ENCODE measurements around the gene ACOXL. TPM values are rescaled to one million over a fixed set of nuclear protein-coding genes. Genes with fewer than 3 reads are reported as not detected.

ACOXL gene
- polyA plus RNA-seq, 6 donors from 2014 or later: not detected

- H3K4me1 Mint-ChIP-seq: peaks cover 2 to 8% (median 6%) of the 10 kb centered on the region in 3 donors
- H3K36me3 Mint-ChIP-seq: no peaks in the 10 kb centered on the region
- no peak overlapping the region for H3K4me3 Mint-ChIP-seq
- DNase-seq (no peak), ATAC-seq (ENCODE audit: low read depth in 2 of 2) (no peak)
- H3K27ac Mint-ChIP-seq: no peak overlapping the region
- H3K9me3 Mint-ChIP-seq: no peaks in the 10 kb centered on the region
- H3K27me3 Mint-ChIP-seq: peaks cover 27 to 36% (median 36%) of the 10 kb centered on the region in 3 donors
These were observed 81.5 kb downstream of the ACOXL start for GRCh38 chr2:110813896-110814295.

GRCh38 chr2:110815938-110816337 lies 83.6 kb downstream of the ACOXL start:
- ATAC-seq (ENCODE audit: low read depth in 2 of 2): no peak
- Mint-ChIP-seq H3K27ac (no peak overlapping the region), H3K36me3 (no peaks in the 10 kb centered on the region), H3K27me3 (peaks cover 18 to 29% (median 23%) of the 10 kb centered on the region in 3 donors), H3K4me1 (peaks cover 20 to 24% (median 22%) of the 10 kb centered on the region in 3 donors), H3K9me3 (no peaks in the 10 kb centered on the region), H3K4me3 (no peak overlapping the region)
- no peak for DNase-seq

DNA sequence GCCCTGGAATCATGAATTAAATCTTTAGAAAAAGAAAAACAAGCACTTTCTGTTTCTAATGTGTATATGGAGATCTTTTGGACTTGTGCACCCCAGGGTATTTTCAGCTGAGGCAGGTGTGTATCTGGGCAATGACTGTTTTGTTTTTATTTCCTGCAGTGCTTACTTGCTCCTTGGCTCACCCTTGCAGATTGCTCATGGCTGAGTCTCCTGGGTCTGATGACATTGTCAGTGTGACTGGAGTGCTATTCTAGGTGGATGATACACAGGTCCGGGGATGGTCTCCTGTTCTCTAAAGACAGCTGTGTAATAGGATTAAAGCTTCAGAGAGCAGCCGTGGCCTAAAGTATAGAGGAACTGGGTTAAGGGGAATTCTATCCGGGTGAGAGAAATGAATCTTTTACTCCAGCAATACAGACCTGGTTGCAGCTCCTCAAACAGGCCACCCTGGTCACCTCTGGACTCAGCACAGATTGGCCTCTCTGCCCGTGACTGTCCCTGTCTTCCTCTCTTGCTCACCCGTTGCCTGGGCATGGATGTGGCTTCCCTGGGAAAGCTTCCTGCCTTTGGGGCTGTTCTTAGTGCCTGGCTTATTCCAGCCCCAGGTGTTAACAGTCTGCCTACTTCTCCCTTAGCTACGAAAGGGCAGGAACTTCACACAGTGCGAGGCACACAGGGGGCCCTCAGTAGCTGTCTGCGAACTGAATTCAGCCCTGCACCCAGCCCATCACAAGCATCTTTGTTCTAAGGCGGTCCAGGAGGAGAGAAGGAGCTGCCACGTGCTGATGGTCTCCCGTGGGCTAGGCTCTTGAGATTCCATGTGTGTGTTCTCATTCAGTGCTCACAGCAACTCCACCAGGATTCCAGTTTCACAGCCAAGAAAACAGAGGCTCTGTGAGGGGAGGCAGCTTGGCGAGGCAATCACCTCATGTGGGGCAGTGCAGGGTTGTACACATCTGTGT lies 84.3 kb downstream of the ACOXL start:
- H3K27ac Mint-ChIP-seq: peak overlapping the region in 1 of 6 donors; percentile 10

DNA sequence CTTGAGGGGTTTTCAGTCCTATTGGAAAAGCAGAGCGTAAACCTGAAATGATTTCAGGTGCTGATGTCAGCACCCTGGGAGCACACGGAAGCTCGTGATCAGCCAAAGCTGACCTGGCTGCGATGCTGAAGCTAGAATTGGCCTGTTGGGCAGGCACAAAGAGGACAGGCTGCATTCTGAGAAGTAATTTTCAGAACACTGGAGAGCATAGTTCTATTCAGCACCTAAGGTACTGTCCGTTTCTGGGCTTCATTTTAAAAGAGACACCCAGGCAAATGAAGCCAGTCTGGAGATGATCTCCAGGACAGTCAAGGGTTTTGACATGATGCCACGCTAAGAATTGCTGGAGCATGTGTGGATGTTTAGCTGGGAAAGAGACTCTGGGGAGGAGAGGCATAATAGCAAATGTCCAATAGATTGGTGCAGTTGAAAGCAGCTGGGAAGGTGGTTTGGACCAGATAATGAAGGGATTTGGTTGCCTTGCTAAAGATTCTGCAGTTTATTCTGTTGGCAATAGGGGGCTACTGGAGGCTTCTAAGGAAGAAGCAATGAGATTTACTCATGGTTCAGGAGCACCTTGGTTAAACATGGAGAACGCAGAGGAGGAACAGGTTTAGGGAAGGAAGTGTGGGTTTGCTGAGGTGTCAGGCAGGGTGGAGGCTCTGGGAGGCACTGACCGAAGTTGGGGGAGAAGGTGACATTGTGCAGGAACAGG lies 86.6 kb downstream of the ACOXL start:
- Mint-ChIP-seq H3K4me3 (no peak overlapping the region), H3K36me3 (no peaks in the 10 kb centered on the region), H3K27ac (peak overlapping the region in 3 of 6 donors; percentile 12 to 25 (median 16)), H3K9me3 (peaks cover 0 to 12% (median 4%) of the 10 kb centered on the region in 7 donors), H3K4me1 (peaks cover 17 to 22% (median 19%) of the 10 kb centered on the region in 3 donors), H3K27me3 (peaks cover 10 to 18% (median 14%) of the 10 kb centered on the region in 3 donors)
- DNase-seq (no peak), ATAC-seq (ENCODE audit: low read depth in 2 of 2) (no peak)

More for the DNA sequence above, 84.3 kb downstream of the ACOXL start:
- Mint-ChIP-seq H3K9me3 (no peaks in the 10 kb centered on the region), H3K27me3 (peaks cover 11 to 22% (median 18%) of the 10 kb centered on the region in 3 donors), H3K4me3 (no peak overlapping the region), H3K36me3 (no peaks in the 10 kb centered on the region), H3K4me1 (peaks cover 21 to 23% (median 22%) of the 10 kb centered on the region in 3 donors)
- DNase-seq (no peak), ATAC-seq (ENCODE audit: low read depth in 2 of 2) (no peak)

- peaks cover 2 to 7% of the 10 kb centered on the region in 2 donors for H3K36me3 Mint-ChIP-seq
- peak overlapping the region in 1 of 6 donors; percentile 11 for H3K27ac Mint-ChIP-seq
- H3K9me3 Mint-ChIP-seq: peaks cover 6 to 20% (median 10%) of the 10 kb centered on the region in 7 donors
These were observed 87.3 kb downstream of the ACOXL start for GRCh38 chr2:110819711-110820110.

DNA sequence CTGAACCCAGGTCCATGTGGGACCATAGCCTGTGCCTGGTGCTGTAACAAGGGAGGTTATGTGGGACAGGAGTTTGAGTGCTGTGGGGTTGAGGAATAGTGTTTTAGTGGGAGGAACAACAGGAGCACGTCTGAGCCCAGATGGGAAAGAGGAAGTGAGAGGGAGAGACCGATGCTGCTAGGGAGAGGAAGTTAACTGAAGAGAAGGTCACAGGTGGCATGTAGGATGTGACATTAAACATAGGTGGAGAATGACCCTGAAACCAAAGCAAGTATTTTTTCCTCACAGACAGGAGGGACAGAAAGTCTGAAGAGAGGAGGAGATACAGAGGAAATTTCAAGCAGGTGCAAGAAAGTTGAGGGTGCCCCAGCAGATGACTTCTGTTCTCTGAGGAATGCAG lies 87.8 kb downstream of the ACOXL start:
- Mint-ChIP-seq H3K9me3 (peaks cover 6 to 24% (median 14%) of the 10 kb centered on the region in 7 donors), H3K27ac (peak overlapping the region in 2 of 6 donors; percentile 11 to 22), H3K36me3 (peaks cover 6 to 11% of the 10 kb centered on the region in 2 donors), H3K4me1 (peaks cover 17 to 22% (median 19%) of the 10 kb centered on the region in 3 donors), H3K27me3 (peaks cover 10 to 26% (median 14%) of the 10 kb centered on the region in 3 donors), H3K4me3 (no peak overlapping the region)
- peak; percentile 35 to 45 for ATAC-seq (ENCODE audit: low read depth in 2 of 2)
- DNase-seq: no peak

More at GRCh38 chr2:110819711-110820110, 87.3 kb downstream of the ACOXL start:
- no peak overlapping the region for H3K4me3 Mint-ChIP-seq
- H3K4me1 Mint-ChIP-seq: peaks cover 17 to 22% (median 19%) of the 10 kb centered on the region in 3 donors
- H3K27me3 Mint-ChIP-seq: peaks cover 10 to 22% (median 14%) of the 10 kb centered on the region in 3 donors
- no peak for DNase-seq
- no peak for ATAC-seq (ENCODE audit: low read depth in 2 of 2)

GRCh38 chr2:110823165-110823564 lies 90.8 kb downstream of the ACOXL start:
- Mint-ChIP-seq H3K36me3 (peaks cover 11 to 16% of the 10 kb centered on the region in 2 donors), H3K27me3 (peaks cover 11 to 31% (median 11%) of the 10 kb centered on the region in 3 donors), H3K9me3 (peaks cover 6 to 30% (median 15%) of the 10 kb centered on the region in 7 donors), H3K4me3 (no peak overlapping the region), H3K27ac (no peak overlapping the region), H3K4me1 (peaks cover 13 to 22% (median 19%) of the 10 kb centered on the region in 3 donors)
- no peak for DNase-seq
- ATAC-seq (ENCODE audit: low read depth in 2 of 2): no peak

GRCh38 chr2:110827511-110827910 lies 95.1 kb downstream of the ACOXL start:
- Mint-ChIP-seq H3K4me1 (no peaks in the 10 kb centered on the region), H3K27me3 (peaks cover 10 to 39% (median 32%) of the 10 kb centered on the region in 3 donors), H3K9me3 (peaks cover 6 to 28% (median 15%) of the 10 kb centered on the region in 7 donors), H3K27ac (no peak overlapping the region), H3K4me3 (no peak overlapping the region), H3K36me3 (peaks cover 11 to 16% of the 10 kb centered on the region in 2 donors)
- ATAC-seq (ENCODE audit: low read depth in 2 of 2) (no peak), DNase-seq (no peak)

DNA sequence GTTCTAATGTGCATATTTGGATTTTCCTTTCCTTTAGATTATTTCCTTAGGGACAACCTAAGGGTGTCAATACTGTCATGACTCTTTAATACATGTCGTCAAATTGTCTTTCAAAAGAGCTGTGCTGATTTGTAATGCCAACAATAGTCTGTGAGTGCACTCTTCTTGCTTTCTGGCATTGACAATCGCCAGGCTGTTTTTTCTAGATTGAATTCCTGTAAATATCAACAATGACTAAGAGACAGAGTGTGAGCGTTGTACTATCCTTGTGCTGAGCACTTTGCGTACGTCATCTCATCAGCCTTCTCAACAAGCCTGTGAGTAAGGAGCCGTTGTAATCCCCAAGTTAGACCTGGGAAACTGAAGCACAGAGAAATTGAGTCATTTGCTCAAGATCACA lies 96.0 kb downstream of the ACOXL start:
- Mint-ChIP-seq H3K4me3 (no peak overlapping the region), H3K9me3 (peaks cover 6 to 23% (median 15%) of the 10 kb centered on the region in 7 donors), H3K27me3 (peaks cover 10 to 39% (median 32%) of the 10 kb centered on the region in 3 donors), H3K36me3 (peaks cover 11 to 16% of the 10 kb centered on the region in 2 donors), H3K27ac (no peak overlapping the region), H3K4me1 (no peaks in the 10 kb centered on the region)
- DNase-seq: no peak
- ATAC-seq (ENCODE audit: low read depth in 2 of 2): no peak

DNA sequence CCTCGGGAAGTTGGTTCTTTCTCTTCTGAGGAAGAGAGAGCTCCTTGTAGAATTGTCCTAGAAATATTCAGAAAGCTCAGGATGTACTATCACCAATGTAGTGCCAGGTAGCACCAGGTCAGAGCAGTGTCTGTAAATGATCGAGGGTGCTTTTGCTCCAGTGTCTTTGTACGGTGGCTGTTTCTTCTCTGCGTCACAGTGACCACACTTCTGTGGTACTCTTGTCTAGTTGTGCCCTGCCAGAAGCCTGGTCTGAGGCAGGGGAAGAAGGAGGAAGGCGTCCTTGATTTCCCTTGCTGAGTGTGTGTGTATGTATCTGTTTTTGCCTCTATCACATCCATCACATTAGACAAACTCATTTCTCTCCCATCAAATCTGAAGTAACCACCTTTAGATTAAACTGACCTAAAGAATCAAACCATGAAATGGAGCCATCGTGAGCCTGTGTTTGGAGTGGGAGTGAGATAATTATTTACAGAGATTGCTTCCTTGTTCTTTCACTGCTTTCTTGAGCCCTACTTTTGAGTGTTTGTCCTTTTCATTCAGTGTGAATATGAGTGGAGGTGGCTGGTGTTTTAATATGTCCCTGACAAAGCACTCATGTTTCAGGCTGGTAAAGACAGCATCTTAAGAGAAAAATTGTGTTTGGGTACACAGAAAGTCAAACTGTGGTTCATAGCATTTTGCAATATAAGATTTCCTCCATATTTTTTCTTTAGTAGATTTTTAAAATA lies 97.2 kb downstream of the ACOXL start:
- Mint-ChIP-seq H3K9me3 (peaks cover 2 to 11% (median 6%) of the 10 kb centered on the region in 7 donors), H3K4me1 (no peaks in the 10 kb centered on the region), H3K27me3 (peaks cover 14 to 36% (median 32%) of the 10 kb centered on the region in 3 donors), H3K27ac (no peak overlapping the region), H3K36me3 (peaks cover 10 to 11% of the 10 kb centered on the region in 2 donors), H3K4me3 (no peak overlapping the region)
- ATAC-seq (ENCODE audit: low read depth in 2 of 2) (no peak), DNase-seq (no peak)

- no peak overlapping the region for H3K4me3 Mint-ChIP-seq
- no peaks in the 10 kb centered on the region for H3K36me3 Mint-ChIP-seq
- DNase-seq (no peak), ATAC-seq (ENCODE audit: low read depth in 2 of 2) (no peak)
- no peak overlapping the region for H3K27ac Mint-ChIP-seq
- no peaks in the 10 kb centered on the region for H3K4me1 Mint-ChIP-seq
- H3K27me3 Mint-ChIP-seq: peaks cover 14 to 21% (median 17%) of the 10 kb centered on the region in 3 donors
- H3K9me3 Mint-ChIP-seq: no peaks in the 10 kb centered on the region
These were observed 100.4 kb downstream of the ACOXL start for GRCh38 chr2:110832740-110833139.

GRCh38 chr2:110834134-110834827 lies 101.9 kb downstream of the ACOXL start:
- ATAC-seq (ENCODE audit: low read depth in 2 of 2): no peak
- no peak overlapping the region for H3K27ac Mint-ChIP-seq
- DNase-seq: no peak
- no peak overlapping the region for H3K4me3 Mint-ChIP-seq
- no peaks in the 10 kb centered on the region for H3K9me3 Mint-ChIP-seq
- H3K27me3 Mint-ChIP-seq: peaks cover 6 to 14% (median 12%) of the 10 kb centered on the region in 3 donors
- no peaks in the 10 kb centered on the region for H3K4me1 Mint-ChIP-seq
- H3K36me3 Mint-ChIP-seq: no peaks in the 10 kb centered on the region
